ENCODE results near the gene DTNB.

DNA sequence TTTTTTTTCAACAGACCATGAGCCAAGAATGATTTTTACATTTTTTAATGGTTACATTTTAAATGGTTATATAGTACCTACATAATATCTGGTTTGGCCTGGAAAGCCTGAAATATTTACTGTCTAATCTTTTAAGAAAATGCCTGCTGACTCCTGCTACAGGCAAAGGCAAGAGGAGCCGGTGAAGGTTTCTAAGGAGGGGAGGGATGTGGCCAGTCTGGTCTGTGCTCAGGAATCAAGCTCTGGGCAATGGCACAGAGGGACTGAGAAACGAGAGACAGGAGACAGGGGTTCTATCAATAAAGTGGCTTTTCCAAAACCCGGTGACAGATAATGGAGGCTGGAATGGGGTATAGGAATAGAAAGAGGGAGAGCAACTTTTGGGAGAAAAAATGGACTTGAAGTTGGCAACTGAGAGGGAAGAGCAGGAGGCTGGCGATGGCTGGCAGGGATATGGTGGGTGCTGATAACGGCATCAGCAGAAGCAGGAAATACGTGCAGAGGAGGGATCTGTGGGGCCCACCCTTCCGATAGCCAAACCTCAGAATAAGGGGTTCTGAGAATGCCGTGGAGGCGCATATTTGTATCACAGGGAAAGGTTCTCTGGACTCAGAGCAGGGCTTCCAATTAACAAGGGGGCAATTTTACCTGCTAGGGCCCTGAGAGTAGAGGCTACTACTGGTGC is 267.6 kb downstream of the DTNB start:
- TF ChIP-seq POLR2A (IDR thresholded peaks at IDR 0.05): no peak
- TF ChIP-seq, protein P1, sequence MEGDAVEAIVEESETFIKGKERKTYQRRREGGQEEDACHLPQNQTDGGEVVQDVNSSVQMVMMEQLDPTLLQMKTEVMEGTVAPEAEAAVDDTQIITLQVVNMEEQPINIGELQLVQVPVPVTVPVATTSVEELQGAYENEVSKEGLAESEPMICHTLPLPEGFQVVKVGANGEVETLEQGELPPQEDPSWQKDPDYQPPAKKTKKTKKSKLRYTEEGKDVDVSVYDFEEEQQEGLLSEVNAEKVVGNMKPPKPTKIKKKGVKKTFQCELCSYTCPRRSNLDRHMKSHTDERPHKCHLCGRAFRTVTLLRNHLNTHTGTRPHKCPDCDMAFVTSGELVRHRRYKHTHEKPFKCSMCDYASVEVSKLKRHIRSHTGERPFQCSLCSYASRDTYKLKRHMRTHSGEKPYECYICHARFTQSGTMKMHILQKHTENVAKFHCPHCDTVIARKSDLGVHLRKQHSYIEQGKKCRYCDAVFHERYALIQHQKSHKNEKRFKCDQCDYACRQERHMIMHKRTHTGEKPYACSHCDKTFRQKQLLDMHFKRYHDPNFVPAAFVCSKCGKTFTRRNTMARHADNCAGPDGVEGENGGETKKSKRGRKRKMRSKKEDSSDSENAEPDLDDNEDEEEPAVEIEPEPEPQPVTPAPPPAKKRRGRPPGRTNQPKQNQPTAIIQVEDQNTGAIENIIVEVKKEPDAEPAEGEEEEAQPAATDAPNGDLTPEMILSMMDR (IDR thresholded peaks at IDR 0.05): no peak
- TF ChIP-seq EP300 (IDR thresholded peaks at IDR 0.05): no peak
- no peak for TF ChIP-seq POLR2AphosphoS5 (IDR thresholded peaks at IDR 0.05)
